ENCODE results near the gene CCR5AS.
"Not testable (repeated sequence)": the region's sequence is repeated elsewhere in the genome, so short reads cannot be mapped to it uniquely, and the experiment has no call there.

The CCR5AS gene

DNA sequence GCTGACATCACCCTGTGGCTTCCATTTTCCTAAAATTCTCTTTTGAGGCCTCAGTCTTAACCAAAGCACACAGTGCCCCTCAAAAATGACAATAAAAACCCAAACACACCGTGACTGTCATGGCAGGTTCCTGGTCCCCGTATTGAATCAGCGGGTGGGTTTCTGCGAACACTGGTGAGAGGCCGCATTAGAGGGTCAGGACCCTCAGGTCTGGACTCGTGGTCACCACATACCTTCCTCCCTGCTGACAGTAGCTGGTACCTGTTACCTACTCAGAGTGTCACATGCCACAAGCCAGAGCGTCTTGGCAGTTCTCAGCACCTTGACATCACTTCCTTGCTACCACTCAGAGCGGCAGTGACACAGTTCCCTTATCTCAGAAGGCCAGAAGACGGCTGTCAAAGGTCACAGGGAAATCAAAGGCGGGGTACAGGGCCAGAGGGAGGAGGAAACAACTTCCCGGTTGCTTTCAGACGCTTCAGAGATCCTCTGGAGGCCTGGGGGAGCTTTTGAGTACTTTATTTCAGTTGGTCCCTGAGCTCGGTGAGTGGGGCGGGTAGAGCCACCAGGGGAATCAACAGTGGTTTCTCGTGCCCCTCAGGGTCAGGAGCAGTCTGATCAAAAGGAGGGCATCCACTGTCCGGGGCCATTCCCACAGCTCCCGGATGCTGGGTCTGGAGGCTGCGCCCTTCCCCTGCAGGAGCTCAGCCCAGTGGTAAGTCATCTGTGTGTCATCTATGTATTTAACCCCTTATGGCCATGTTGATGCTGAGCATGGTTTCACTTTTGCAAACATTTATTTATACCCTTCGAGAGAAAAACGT lies at the start of gene CCR5AS, which contains the start of gene CCRL2:
Gene CCR5AS, minus strand, starts transcription at position 279 of the 824 bp plus-strand sequence.
Gene CCRL2, plus strand, starts transcription at position 472 of the 824 bp plus-strand sequence. CDS start 821 bp downstream, outside the sequence.
- DNase-seq (ENCODE audit: low spot score) = peak; percentile 91

DNA sequence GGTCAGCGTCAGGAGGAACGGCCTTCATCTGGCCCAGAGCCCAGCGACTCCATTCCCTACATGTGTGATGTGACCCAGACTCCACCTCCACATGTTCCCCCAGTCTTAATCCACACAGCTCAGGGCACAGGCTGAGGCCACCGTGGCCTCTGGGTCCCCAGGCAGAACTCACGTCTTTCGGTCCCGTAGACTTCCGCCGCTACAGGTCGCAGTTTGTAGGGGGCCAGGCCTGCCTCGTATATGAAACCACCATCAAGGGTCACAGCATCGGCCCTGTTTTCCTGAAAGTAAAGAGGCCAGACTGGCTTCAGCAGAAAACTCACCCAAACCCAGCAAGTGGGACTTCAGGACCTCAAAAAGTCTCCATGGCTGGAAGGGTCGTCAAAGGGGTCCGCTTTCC lies 49.3 kb upstream of the CCR5AS start:
- DNase-seq (ENCODE audit: low spot score) = no peak

DNA sequence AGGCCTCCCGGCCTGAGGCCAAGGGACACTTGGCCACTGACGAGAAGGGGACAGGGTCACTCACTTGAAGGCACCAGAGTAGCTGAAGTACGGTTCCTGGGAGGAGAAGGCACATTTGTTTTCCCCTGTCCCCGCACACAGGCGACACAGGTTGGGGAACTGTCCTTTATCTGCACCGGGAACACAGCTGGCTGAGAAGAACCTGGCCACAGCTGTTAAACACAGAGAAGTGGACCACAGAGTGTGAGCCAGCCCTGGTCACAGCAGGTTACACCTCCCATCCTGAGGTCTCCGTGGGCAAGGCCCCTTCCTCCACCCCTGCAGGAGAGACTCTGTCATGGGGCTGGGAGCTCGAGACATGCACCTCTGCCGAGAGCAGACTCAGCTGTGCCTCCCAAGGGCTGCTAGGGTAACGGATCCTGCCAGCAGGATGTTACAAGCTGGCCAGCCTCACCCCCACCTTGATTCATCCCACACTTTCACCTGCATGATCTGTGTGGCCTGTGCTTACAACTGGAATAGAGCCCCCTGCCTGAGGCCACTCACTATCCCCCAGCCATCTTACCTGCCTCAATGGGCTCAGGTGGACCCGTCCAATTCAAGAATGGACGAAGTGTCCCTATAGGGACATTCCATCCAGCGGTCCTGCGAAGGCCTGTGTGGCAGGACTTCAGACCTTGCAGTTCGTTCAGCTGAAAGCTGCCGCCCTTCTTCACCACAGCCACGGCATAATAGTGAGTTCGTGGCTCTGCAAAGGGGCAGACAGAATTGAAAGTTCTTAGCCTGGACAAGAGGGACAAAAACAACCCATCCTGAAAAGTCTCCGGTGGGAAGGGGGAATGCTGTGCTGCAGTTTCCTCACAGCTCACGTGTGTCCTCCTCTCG lies 48.6 kb upstream of the CCR5AS start:
- DNase-seq (ENCODE audit: low spot score) = no peak

GRCh38 chr3:46454606-46455005 lies 47.7 kb upstream of the CCR5AS start:
- no peak for DNase-seq (ENCODE audit: low spot score)

GRCh38 chr3:46454209-46454595 lies 47.3 kb upstream of the CCR5AS start:
- DNase-seq (ENCODE audit: low spot score) = no peak

- DNase-seq (ENCODE audit: low spot score) = no peak
These were observed 46.8 kb upstream of the CCR5AS start for GRCh38 chr3:46453526-46454208.

DNA sequence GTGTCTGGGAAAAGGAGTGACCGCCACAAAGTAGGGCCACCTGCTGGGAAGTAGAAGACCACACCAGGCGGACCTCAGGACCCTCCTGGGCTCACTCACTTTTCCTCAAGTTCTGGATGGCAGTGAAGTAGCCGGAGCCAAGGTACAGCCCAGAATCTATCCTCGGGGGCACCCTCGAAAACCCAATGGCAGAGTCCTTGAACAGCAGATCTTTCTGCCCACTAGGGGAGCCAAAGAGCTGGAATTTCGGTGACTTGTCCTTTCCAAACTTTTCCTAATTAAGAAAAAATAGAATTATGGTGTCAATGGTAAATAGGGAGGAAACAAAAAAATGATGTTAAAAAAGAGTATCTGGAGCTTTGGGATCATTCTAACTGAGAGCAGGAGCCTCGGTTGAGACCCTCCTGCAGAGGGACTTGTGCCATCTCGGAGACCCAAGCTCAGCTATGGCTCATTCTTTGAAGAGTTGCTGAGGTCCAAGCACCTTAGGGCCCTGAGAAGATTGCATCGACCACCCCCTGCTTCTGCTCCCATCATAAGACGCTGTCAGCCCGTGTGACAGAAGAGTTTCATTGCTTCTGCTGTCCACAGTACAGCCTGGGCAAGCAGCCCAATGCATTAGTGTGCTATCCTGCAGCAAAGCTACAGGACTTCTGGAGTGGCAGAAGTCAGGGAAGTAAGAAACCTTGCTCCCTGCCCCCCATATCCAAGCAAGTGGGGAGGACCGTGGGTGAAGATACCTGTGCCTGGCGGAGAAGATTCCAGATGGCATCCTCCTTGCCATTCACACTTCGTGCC lies 43.1 kb upstream of the CCR5AS start:
- no peak for DNase-seq (ENCODE audit: low spot score)

- no peak for DNase-seq (ENCODE audit: low spot score)
These were observed 41.9 kb upstream of the CCR5AS start for GRCh38 chr3:46448721-46449120.

DNA sequence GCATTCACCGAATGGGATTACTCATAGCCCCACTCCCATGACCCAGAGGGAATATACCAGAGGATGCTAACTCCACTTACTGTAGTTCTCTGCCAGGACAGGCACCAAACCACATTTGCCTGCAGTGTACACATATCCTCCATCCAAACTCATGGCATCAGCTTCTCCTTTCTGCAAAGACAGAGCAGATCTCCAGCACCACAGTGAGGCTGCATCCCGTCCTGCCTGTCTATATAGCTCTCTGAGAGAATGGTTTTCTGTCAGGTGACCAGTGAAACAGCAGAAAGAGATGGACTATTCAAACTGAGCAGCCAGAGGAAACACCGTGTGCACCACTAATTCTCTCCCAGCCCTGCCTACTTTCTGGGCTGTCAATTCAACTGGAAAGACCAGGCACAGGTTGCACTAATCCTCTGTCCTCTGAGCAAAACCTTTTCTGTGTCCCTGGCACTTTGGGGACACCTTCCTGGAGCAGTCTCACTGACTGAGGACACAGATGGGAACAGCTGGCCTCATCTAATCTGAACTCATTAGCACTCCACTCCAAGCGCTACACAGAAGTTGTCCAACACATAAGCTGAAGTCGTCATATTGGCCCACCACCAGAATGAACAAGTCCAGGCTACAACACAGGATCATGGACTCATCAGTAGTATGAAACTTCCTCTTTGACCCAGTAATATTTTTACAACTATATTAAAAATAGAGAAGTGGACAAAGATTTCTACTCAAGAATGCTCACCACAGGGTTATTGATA lies 40.5 kb upstream of the CCR5AS start:
- no peak for DNase-seq (ENCODE audit: low spot score)

DNA sequence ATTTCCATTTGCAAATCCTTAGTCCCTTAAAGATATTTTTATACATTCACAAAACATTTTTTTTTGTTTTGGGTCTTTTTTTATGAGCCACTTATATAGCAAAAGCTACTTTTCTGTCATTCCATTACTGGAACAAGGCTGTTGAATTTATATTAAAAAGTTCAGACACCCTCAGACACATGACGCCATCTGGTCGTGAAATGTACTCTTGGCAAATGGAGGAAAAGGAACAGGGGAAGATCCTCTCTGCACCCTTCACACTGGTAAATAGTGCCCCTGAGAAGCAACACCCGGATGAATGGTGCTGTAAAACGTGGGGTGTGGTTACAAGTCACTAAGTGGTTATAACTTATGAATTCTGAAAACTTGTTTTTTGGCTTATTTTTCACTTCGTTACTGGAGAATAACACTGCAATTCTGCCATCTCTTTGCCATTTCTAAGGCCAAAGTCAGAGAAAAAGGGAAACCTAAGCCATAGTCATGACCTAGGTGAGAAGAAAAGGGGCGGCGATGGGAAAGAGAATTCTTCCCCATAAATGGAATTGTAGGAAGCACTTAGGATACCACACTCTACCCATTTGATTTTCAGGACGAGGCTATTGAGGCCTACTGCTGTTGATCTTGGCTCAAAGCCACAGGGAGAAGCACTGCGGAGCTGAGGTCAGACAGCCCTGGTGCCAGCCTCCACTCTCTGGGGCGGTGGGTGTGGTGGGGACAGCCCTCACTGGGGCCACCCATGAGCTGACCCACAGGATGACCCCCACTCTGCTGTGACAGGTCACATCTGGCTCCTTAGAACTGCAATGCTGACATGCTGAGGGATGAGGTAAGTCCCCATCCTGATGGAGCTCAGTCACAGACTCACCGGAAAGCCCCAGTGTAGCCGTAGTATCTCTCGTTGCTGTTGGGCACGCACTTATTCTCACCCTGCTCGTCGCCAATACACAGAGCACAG lies 36.0 kb upstream of the CCR5AS start:
- DNase-seq (ENCODE audit: low spot score) = peak; percentile 13

DNA sequence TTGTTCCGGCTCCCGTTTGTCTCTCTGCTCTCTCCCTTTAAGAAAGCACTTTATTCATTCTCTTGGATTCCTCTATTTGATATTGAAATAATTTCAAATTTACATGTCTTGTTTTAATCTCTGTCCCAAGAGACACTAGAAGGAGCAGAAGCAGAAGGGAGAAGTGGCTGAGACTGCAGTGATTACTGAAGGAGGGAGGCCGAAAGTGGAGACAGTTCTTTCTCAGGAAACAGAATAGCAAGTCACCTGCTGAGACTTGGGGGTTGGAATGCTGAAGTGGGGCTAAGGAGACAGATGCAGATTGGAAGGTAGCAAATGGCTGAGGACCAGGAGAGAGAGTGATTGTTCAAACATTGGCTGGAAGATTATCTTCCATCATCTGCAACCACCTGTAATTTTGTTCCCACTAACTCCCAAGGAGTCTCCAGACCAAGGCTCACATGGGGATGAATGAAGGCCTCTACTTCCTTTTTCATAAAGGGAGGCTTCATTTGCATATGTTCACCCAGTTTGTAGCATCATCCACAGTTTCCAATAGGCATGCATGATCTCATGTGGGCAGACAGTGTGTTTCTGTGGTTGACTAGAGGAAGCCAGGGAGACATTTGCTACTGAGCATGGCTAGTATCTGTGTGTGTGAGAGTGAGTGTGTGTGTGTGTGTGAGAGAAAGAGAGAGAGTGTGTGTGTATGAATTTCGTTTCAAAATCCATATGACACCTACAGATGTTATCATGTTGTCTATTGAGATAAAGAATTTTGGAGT lies 33.8 kb upstream of the CCR5AS start:
- no peak for DNase-seq (ENCODE audit: low spot score)

DNA sequence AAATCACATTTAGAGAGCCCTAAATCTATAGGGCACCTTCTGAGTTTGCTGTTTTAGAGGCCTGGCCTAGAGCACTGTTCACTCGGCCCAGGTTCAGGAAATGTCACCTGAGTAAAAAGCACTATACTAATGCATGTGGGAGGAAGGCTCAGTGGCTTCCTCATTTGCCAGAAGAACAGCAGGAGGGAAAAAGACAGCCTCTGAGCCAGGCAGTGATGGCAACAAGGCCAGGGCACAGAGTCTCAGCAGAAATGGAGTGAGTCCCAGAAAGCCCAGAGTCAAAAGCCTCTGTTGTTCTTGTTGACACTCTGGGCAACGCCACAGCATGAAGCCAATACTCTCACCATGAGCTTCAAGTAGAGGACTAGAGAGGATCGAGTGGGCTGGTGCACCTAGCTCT lies 32.0 kb upstream of the CCR5AS start:
- no peak for DNase-seq (ENCODE audit: low spot score)

GRCh38 chr3:46435081-46435726 lies 28.3 kb upstream of the CCR5AS start:
- DNase-seq (ENCODE audit: low spot score) = no peak

DNA sequence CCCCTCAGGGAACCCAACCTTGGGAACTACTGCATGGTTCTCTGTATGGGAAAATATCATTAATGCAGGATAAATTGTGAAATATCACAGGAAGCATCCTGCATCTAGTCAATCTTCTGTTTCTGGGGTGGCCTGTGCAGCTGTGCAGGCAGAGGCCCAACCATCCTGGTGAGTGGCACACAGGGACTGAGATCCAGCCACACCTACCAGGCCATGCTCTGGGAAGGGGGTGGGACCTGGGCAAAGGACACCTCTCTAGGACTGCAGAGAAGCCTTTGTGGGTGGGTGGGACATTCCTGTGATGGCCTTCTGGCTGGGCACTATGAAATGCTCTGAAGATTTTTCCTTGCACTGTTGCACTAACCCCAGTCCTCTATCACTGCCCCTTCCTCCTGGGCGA lies 27.0 kb upstream of the CCR5AS start:
- DNase-seq (ENCODE audit: low spot score) = no peak

DNA sequence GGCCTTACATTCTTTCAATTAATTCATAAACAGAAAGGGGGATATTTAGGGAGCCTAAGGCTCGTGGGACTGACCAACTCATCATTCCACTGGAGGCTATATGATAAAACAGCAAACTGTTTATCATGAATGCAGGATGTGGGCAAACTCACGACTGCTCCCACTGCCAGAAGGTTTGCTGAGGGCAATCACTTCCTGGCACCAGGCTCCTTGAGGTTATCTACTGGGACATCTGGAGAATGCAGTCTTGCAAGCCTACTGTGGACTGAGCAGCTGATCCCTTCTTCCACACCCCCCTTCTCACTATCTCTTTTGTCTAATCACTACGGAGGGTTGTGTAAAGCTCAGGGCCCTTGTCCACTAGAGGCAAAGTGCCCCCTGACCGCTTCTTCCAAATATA lies 26.3 kb upstream of the CCR5AS start:
- not testable (repeated sequence) for DNase-seq (ENCODE audit: low spot score)

- DNase-seq (ENCODE audit: low spot score) = not testable (repeated sequence)
These were observed 25.0 kb upstream of the CCR5AS start for GRCh38 chr3:46431905-46432304.

GRCh38 chr3:46430879-46431278 lies 24.0 kb upstream of the CCR5AS start:
- not testable (repeated sequence) for DNase-seq (ENCODE audit: low spot score)

- DNase-seq (ENCODE audit: low spot score) = no peak
These were observed 22.8 kb upstream of the CCR5AS start for GRCh38 chr3:46429671-46430070.
